Esophagus mucosa (tissue), 1 donor: ENCODE measurements around the gene FBLN7. TPM values are rescaled to one million over a fixed set of nuclear protein-coding genes. Genes with fewer than 3 reads are reported as not detected.
A peak's percentile ranks its signal among the peaks of the same experiment; 100 is the strongest.

Source experiments
- ATAC-seq: fragments of 200-7000 bp; cut with Tn5 transposase; one replicate; pipeline ENCODE4 v1.9.1; 2020
- total RNA-seq: library from RNA; stranded (reverse); gene quantifications from one replicate; pipeline ENCODE4 v1.2.4, GENCODE V29; 2023
- donor health status: DM: yes; HTN: yes; CAD: no.

Gene FBLN7
- total RNA-seq, 1 donor from 2014 or later: 1.4 TPM

DNA sequence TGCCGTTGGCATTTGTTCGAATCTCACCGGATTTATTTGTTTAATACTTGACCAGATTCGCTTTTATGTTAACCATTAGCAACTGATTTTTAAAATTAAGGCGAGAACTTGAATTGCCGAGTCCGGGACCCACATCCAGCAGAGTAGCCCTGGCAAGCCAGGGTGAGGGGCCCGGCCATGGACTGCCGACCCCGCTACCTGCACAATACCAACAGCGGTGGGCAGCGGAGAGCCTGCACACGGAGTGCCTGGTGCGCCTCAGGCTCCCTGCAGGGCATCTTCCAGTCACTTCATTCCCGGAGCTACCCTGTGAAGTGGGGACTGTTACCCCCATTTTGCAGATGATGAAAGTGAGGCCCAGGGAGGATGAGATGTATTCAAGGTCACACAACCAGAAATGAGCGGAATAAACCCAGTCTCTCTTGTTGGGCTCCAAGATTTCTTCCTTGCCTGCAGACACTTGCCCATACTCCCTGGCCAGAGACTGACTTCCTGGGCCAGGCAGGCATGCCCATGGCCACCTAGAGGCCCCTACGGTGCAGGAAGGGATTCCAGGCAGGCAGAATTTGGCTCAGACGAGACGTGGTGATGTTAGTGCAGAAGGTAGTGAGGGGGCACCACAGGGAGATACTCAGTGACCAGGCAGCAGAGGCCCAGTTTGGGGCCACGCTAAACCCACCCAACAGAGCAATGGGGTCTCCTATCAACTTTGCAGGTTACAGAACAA is 2.9 kb downstream of the FBLN7 start:
- no peak for ATAC-seq

DNA sequence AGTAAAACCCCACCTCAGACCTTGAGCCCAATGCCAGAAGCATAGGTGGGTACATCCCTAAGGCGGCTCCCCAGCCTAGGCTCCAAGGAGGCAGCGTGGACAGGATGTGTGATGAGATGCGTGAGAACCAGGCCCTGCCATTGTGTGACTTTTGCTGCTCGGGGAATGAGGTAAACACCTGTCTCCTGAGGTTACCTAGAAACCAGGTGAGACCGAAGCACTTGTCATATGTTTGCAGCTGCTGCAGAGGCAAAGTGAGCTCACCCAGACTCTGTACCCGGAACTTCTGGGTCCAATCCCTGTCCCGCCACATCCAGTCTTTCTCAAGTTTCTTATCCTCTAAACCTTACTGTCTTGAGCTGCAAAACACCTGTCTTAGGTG is 3.4 kb downstream of the FBLN7 start:
- ATAC-seq: peak; percentile 33

DNA sequence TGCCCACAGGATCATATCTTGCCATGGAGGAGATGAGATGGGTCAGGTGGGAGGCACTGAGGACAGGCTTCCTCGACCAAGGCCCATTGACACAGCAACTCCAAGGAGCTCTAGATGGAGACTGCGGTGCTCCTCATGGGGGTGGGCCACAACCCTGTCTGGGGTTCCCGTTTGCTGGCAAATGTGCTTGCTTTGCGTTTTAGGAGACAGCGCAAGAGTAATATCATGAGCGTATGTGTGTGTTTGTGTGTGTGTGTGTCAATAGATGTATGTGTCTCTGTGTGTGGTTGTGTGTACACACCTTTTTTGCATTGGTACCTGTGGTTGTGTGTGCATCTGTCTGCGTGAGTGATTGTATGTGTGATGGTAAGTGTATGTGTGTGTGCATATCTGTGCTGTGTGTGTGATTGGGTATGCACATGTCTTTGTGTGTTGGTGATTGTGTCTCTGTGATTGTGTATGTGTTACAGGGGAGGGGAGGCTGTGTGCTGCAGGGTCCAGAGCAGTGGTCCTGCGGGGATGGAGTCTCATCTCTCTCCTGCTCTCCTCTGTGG is 4.4 kb downstream of the FBLN7 start:
- no peak for ATAC-seq

DNA sequence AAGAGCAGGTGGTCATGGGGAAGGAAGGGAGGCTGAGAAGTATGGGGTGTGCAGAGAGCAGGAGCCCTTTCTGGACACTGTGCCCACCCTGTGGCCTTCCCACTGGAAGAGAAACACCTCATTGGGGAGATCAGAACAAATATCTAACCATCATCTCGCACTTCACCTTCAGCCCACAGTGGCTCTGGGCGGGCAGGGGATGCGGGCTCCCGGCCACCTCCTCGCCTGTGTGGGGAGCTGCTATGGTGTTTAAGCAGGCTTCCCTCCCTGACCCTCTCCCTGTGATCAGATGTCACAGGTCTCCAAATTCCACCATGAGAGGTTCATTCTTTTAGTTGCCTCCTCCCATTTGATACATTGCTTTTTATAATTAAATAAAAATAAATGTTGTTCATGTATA is 5.0 kb downstream of the FBLN7 start:
- ATAC-seq: no peak

DNA sequence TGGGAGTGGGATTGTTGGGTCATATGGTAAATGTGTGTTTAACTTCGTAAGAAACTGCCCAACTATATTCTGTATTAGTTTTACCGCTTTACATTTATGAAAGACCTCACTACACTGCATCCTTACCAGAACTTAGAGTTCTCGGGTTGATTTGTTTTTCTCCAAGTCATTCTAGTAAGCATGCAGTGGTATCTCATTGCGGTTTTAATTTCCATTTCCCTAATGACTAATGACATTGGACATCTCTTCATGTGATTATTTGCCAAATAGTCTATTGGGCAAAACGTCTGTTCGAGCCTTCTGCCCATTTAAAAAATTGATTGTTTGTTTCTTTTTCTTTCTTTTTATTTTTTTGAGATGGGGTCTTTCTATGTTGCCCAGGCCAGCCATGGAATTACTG is 6.8 kb downstream of the FBLN7 start:
- no peak for ATAC-seq

DNA sequence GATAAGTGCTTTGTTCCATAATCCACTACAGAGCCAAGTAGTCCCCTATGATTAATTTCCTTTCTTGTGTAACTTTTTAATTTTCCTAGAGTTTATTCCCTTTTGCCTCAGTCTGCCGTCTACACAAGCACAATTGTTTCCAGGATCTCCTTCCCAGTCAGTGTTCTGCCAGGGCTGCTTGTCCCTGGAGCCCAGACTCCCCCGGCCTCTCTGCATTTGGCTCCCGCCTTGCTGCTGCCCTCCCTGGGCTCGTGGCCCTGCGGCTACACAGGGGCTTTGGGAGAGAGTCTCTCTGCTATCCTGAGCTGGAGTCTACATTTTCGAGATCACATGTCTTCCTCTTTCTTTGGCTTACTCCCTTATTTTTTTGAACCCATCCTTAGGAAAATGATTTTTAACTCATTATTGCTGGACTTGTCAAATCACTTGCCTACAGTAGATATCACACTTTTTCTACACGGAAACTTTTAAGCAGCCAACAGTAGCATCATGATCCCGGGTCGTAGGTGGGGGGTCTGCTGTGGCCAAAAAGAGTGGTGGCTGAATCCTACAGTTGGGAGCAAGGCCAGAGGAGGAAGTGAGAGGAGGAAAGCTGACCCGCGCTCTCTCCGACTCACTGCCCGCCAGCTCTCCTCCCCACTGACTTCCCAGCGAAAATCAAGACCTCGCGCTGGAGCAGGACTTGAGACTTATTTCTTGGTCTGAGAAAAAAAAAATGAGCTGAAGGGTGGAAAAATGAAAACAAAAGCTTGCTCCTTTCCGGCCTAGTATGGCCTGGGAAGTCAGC is 9.4 kb downstream of the FBLN7 start:
- no peak for ATAC-seq

DNA sequence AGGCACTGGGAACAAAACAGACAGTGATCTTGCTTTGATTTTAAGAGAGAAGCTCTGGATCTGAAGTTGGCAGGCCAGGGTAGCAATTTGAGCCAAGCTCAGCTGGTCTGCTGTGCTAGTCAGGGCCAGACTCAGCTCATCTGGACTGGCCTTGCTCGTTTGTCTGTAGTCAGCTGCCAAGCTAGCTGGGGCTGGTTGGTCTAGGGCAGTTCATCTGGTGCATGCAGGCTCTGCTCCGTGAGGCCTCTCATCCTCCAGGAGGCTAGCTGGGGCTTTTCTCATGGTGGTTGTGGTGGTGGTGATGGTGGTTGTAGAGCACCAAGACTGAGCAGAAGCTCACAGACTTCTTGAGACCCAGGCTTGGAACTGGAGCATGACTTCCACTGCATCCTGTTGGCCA is 10.3 kb downstream of the FBLN7 start:
- no peak for ATAC-seq

DNA sequence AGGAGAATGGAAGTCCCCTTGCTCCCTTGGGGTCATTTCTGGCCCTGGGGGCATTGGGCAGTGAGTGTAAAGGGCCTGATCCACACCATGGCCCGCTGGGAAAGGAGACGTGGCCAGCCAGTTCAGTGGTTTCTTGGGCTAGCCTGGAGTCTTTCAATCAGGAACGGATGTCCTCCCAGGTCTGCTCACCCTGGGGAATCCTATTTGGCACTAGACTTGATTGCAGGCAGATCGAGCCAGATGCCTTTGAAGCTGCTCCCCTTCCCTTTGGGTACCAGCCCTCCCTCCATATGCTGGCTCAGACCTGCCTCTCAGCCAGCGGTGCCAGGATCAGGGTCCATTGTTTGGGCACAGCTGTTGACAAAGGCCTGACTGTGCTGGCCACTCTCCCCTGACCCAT is 11.0 kb downstream of the FBLN7 start:
- ATAC-seq: no peak

DNA sequence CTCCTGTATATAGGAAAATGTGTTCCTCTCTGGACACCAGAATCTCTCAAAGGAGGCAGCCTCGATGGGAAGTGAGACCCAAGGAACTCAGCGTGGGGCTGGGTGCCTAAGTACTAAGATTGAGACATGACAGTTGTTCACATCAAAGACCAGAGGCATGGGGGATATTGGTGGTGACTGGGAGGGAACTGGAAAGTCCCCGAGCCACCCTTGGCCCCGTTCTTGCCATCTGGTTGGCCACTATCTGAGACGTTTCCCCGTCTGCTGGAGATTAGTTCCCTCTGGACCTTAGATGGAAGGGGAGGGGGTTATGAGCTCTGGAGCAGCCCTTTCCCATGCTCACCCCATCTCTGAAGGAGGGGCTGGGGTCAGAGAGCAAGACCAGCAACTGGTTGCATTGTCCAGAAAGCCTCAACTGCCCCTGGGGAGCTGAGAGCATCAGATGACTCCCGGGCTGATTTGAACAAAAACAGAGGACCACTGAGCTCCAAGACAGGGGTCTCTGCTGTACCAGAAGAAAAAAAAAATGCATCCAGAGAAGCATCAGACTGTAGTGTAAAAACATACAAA is 11.8 kb downstream of the FBLN7 start:
- no peak for ATAC-seq

DNA sequence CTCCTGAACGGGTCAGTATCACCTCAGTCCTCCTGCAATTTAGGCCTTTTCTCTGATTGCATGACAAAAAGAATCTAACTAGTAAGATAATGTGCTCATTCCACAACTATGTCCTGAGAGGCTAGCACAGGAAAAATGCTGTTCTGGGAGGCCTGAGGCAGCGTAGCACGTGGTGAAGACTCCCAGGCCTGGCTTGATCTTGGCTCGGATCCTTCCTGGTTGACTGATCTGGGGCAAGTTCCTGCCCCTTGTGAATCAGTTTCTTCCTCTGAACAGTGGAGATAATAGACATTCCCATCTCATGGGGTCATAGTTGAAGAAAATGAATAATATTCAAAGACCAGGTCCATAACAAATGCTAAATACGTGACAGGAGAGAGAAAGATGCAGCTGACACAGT is 12.3 kb downstream of the FBLN7 start:
- ATAC-seq: no peak

DNA sequence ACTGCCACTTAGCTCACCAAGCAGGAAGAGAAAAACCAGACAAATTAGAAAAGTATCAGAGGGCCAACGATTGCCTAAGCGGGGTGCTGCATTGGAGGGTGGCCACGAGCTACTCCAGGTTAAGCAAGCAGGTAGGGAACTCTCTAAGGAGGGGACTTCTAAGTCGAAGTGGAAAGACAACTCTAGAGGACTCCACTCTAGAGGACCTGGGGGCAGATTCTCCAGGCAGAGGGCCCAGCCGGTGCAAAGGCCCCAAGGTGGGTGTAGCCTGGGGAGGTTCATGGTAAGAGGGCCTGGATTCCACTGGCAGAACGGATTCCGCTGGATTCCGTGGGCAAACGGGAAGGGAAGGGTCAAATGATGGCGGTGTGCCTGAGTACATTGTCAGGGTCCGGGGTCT is 12.7 kb downstream of the FBLN7 start:
- ATAC-seq: no peak

DNA sequence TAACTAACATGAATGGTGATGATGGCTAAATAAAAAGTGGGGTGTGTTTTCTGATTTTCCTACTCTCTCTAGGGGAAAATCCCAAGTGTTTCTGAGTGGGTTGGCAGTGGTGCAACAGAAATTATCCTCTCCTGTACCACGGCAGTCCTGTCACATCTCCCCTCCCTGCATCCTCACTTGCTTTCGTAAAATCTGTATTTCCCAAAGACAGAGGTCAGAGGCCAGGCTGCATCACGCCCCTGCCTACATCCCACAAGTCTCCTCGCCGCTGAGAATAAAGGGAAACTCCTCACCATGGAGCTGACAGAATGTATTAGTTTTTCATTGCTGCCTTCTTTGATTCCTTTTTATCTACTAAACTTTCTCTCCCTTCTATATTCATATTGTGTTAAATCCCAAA is 13.1 kb downstream of the FBLN7 start:
- no peak for ATAC-seq

DNA sequence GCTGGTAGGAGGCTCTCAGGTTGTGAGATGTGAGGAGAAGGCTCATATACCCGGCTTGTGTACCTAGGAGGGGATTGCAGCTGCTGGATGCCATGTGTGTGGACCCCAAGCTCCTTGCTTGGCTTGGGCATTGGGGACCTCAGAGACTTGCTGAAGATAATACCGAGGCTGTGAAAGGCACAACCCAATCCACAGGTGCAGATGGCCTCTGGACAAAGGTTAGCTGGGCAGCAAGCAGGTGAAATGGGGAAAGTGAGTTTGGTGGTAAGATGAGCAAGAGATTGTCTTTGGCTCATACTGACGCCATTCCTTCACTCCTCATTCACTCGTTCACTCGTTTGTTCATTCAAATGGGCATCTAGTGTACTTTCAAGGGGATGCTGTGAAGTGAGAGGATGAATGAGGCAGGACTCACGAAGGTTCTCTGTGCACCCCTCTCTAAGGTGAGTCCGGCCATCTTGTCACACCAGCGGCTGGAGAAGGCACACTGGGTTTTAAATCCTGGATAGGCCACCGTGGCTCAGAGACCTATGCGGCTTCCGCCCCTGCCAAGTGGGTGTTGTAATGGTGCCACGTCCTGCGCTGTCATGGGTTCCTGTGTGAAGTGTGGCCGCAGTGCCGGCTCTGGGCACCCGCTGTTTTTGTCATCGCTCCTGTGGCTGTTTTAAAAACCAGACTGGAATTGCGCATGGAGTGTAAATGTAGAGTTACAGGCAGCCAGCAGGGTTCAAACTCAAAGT is 13.7 kb downstream of the FBLN7 start:
- ATAC-seq: no peak

DNA sequence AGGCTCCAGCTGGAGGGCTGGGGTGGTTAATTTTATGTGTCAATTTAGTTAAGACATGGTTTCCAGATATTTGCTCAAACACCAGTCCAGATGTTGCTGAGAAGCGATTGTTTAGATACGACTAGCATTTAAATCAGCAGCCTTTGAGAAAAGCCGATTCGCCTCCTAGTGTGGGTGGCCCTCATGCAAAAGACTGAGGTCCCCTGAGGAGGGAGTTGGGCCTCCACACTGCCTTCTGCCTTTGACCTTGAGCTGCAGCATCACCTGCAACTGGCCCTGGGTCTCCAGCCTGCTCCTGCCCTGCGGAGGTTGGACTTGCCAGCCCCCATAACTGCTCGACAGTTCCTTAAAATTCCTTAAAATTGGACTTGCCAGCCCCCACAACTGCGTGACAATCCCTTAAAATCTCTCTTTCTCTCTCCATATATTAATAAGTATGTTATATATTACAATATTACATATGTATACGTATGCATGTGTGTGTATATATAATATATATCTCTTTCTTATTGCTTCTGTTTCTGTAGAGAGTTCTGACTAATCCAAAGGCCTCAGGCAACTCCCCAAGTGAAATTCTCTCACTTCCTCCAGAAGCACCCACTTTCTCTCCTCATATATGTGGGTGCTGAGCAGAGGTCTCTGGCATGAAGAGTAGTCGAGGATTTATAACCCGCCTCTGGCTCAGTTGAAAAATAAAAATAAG is 14.4 kb downstream of the FBLN7 start:
- ATAC-seq: no peak

DNA sequence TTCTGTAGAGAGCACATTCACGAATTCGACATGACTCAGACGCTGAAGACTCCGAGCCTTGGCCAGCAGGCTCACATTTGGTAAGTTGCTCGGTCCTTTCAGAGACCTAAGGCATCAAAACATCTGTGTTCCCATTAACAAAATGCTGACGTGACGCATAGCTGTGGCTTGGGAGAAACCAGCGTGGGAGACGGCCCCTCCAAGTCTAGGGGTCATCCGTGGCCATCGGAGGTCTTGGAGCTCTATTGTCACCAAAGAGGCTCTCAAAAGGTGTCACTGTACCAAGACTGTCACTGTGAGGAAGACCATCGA is 14.9 kb downstream of the FBLN7 start:
- no peak for ATAC-seq

DNA sequence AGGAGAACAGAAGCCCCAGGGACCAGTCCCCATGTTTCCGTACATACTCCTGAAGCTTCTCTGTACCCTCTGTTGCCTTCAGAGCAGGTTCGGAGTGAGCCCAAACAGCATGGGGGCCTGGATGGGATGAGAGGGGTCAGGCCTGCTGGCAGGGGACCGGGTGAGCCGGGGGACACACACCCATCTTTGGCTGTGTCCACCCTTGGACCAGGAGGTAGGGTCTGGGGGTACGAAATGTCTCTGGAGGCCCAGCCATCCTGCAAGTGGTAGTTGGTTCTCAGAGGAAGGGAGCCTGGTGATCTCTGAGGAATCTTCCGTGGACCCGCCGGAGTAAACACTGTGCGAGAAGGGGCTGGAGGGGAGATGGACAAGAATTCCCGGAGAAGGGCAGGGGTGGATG is 15.3 kb downstream of the FBLN7 start:
- ATAC-seq: no peak

DNA sequence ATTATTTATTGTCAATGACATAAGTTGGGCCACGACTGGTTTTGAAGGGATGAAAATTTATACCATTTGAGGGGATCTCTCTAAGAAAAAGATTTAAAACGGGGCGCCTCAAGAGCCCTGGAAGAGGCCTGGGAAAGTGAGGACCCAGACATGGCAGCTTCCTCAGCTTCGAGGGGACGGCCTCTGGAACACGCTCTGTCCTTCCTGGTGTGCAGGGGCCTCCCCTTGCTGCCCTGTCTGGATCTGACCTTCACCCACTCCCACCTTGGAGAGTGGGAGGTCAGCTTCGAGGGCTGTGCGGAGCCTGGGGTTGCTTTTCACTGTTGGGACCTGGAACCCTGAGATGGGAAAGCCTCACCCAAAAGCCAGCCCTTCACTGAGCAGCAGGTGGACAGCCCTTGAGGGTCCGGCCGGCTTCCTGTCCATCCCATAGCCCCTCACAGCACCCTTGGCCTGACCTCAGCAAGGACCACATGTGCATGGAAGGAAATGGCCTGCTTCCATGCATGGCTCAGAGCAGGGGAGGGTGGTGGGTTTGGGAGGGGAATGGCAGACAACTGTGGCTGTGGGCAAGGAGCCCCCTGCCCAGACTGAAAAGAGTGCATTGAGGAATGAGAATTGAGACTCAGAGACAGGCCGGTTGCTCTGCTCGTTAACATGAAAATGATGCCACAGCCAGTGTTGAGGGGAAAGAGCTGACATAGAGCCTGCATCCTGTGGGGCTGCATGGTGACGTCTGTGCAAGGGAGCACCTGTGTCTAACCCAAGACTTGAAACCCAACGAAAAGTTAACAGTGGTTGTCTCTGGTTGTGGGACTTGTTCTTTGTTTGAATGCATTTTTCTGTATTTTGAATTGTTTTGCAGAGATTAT is 16.3 kb downstream of the FBLN7 start:
- ATAC-seq: no peak

DNA sequence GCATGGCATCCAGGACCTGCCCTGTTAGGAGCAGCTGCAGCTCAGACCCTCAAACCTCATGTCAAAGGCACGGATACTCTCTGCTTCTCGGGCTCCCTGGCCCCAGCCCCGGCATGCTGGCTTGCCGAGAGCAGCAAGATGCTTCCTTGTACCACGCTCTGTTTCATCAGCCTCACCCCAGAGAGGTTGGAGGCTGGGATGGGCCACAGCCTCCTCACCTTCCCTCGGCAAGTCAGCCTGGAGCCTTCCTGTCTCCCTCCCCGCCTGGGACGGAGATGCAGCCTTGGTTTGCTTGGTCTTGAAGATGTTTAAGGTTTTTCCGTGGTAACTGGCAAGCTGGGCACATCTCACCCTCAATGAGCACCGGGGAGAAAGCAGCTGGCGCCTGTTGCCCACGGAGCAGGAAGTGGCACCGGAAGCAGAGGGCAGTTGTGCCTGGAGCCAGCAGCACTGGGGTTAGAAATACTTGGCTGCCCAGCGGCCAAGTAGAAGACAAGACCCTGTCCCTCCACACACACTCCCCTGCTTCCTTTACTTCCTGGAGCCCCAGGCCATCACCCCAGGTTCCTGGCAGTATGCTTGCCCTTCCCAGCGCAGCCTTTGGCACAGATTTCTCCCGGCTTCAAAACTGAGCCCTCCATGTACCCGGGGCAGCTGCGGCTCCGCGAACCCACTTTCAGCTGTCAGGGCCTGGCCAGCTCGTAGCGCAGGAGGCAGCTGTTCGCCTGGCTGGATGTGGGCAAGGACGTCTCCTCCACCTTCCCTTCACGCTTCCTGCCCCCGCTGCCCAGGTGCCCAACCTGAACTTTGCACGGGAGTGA is 17.4 kb downstream of the FBLN7 start:
- ATAC-seq: peak; percentile 21

DNA sequence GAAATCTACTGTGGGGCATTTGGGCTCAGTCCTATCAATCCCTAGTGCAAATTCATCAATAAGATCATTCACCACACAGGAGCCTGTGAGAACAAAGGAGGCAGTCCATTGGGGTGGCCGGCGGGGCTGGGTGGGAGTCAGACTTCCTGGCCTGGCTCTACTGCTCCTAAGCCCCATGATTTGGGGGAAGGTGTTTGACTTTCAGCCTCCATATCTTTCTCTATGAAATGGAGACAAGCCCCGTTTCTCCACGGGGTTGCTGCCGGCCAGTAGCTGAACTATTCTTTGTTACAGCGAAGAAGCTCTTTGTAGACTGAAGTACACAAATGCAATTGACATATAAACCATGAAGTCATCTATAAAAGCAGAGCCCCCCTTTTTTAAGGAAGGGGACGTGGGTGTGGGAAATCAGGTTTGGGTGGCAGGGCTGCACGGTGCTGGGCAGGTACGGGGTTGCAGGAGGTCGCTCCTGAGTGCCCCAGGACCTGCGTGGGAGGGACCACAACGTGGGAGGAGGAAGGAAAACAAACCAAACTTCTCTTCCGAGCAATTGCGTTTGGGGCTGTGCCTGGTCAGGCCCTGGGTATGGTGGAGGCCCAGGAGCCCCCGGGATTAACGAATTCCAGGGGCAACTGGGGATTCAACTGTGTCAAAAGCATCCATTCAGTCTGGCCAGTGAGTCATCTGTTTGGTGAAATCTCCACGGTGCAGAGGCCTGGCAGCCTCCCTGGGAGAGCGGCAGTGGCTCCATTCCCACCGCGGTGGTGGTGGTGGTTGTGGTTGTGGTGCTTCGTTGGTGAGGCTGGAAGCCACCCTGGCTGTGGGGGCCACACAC is 18.2 kb downstream of the FBLN7 start:
- no peak for ATAC-seq

DNA sequence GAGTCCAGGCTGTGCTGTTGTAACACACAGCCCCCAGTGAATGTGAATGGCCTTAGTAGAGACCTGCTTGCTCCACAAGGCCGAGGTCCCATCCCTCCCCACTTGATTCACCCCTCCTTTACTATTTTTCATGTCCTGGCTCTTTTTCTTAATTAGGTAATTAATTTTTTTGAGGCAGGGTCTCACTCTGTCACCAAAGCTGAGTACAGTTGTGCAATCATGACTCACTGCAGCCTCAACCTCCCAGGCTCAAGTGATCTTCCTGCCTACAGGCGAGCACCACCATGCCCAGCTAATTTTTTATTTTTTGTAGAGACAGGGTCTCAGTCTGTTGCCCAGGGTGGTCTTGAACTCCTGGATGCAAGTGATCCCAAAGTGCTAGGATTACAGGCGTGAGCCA is 19.3 kb downstream of the FBLN7 start:
- ATAC-seq: no peak
